GM18517 (cell line): ENCODE measurements around the gene WDR1.

ENCODE experiments used
- ATAC-seq: cut with Tn5 transposase; IDR thresholded peaks from one replicate; pipeline ENCODE4 v1.9.1; 2021; ENCODE audit warnings: mild to moderate bottlenecking, moderate library complexity; ENCODE audit not compliant: unreplicated experiment

The WDR1 gene

DNA sequence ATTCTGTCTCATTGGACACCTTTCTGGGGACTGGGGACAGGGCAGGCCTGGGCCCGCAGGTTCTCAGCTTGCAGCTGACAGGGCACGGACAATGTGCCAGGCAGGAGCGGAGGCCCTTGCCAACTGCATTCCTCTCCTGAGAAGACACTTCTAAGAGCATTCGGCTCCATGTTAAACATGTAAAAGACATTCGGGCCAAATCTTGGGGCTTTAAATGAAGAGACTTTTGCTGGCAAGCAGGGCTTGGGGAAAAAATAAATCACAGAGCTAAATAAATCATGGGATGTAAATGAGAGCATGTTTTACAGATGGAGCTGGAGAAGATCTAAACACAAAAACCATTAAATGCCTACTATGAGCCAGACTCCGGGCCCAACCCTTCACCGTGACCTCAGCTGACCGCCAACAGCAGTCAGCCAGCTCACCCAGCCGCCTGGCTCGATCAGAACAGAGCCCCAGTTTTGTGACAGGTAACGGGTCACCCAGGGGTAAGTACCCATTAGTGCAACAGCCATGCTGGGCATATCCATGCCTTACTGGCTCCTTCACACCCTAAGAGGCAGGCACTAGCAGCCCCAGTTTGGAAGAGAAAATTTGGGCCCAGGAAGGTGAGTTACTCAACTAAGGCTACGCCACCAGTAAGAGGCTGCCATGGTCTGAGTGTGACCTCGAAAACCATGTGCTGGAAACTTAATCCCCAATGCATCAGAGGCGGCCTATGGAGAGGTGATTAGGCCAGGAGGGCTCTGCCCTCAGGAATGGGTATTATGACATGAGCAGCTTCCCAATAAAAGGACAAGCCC is 14.7 kb downstream of the WDR1 start:
- ATAC-seq: no peak

DNA sequence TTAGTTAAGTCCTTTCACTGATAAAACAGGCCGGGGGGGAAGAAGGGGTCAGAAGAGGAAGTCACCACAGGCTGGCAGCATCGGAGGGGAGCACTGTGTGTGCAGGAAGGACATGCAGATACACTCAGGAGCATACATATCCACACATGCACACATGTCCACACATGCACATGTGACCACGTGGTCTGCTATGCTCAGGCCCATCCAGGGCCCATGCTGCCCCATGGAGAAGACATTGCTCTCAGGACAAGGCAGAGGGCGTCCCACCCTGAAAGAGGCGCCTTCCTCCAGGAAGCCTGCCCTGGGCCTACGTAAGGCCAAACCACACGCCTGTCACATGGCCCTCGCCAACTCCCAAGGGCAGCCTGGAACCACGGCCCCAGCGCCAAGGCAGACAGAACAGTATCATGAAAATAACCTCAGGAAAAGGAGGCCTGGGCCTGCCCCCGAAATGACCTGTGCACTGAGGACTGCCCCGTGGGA is 15.8 kb downstream of the WDR1 start:
- no peak for ATAC-seq

DNA sequence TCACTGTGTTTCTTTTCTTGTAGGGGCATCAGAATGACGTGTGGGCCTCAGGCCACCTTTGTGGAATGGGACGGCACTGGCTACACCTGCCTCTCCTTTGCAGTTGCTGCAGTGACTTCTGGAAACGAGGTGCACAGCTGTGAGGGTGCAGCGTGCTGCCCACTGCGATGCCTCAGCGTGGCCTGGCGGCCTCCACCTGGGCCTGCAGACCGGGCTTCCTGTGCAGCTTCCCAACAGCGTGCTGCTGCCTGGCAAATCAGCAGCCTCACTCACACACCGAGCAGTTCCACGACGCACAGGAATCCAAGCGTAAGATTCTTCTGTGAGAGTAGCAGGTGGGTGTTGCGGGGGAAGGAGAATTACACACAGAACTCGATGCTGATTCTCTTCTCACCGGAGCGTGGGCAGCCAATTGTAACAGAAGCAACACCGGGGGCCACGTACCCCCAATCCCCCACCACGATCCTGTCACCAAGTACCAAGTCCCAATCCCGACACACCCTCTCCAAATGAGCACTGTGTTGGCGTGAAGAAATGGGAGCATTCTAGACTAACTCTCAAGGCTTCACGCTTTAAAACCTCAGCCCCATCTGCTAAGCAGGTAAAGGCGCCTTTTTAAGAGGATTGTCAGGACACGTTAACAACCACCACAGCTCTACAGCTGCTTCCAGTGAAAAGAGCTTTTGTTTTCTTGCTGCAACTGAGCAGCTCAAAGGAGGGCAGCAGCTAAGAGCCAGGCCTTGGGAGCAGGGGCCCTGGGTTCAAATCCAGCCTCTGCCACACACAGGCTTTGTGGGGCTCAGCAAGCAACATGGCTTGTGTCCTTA is 16.9 kb downstream of the WDR1 start:
- ATAC-seq: no peak

- no peak for ATAC-seq
Observed at GRCh38 chr4:10098780-10099160, 17.8 kb downstream of the WDR1 start.

- no peak for ATAC-seq
Observed at GRCh38 chr4:10097906-10098779, 18.5 kb downstream of the WDR1 start.

- ATAC-seq: no peak
Observed at GRCh38 chr4:10096978-10097335, 19.6 kb downstream of the WDR1 start.

DNA sequence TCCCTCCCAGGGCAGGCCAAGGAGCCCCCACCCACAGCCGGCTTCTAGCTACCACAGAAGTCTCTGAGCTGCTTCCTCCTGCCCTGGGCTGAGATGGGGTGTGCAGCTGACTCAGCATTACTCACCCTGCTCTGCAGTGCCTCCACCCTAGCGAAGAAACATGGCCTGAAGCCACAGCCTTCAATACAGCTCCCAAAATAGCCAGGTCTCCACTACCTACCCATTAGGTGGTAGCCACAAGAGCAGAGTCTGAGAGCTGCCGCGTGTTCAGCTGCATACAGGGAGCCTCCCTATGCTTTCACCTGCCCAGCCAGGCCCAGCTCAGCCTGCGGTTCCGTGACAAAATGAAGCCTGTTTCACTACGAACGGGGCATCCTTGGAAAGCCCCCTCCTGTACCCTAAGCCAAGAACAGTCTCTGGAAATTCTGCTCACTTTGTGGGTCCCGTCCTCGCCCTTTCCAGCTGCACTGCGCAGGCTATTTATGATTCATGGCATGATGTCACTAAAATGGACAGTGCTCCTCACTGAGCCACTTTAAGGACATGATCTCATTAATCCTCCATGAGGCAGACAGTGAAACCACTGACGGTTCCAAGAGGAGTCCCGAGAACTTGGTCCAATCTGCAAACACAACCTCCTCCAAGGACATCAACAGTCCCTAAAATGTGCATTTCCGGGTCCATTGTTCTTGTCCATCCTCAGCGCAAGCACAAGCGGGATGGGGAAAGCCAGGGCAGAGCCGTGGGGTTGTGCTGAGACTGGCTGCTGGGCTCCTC is 20.2 kb downstream of the WDR1 start:
- ATAC-seq: no peak

GRCh38 chr4:10095296-10095991 is 21.2 kb downstream of the WDR1 start:
- no peak for ATAC-seq

DNA sequence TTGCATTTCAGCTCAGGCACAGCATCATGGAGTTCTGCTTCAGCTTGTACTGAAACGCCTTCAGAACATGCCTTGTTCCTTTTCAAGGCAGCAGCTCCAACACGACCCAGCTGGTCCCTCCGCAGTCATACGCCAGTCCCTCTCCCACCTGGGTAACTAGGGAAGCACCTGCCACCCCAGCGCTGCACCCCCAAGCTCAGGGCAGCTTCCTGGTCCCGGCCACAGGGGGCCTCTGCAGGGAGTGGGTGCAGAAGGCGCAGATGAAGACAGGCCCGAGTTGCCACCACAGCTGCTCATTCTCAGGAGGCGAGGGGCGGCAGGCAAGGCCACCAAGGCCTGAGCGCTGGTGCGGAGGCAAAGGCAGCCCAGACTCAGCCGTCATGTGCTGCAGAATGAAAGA is 21.8 kb downstream of the WDR1 start:
- no peak for ATAC-seq

DNA sequence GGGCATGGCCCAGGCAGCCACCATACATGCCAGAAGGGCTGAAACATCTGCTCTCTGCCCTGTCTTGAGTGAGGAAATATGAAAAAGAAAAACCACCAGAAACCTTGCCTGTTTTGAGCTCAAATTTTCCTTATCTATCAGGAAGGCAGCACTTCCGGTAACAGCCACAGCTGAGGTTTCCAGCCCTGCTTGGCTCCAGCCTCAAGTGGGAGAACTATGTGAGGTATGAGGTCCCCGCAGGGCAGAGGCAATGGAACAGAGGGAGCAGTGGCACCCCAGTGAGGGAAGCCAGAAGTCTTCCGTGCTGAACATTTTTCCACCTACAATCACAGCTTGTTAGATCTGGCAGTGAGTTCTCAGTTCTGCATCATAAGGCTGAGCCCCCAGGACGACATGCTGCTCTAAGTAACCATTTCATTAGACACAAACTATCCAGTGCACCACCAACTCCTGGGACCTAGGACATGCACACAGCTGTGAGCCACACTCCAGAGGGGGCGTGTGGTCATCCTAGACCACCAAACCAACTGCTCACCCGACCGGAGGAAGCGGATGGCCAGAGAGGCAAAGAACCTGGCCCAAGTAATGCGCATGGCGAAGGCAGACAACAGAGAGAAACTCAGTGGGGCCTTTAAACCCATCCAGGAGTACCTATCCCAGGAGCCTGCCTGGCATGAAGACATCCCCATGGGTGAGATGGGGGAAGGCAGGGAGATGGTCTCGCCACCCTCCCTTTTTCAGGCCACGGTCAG is 22.6 kb downstream of the WDR1 start:
- ATAC-seq: no peak

GRCh38 chr4:10093271-10093621 is 23.4 kb downstream of the WDR1 start:
- ATAC-seq: no peak

- no peak for ATAC-seq
Observed at GRCh38 chr4:10092481-10093270, 23.9 kb downstream of the WDR1 start.

DNA sequence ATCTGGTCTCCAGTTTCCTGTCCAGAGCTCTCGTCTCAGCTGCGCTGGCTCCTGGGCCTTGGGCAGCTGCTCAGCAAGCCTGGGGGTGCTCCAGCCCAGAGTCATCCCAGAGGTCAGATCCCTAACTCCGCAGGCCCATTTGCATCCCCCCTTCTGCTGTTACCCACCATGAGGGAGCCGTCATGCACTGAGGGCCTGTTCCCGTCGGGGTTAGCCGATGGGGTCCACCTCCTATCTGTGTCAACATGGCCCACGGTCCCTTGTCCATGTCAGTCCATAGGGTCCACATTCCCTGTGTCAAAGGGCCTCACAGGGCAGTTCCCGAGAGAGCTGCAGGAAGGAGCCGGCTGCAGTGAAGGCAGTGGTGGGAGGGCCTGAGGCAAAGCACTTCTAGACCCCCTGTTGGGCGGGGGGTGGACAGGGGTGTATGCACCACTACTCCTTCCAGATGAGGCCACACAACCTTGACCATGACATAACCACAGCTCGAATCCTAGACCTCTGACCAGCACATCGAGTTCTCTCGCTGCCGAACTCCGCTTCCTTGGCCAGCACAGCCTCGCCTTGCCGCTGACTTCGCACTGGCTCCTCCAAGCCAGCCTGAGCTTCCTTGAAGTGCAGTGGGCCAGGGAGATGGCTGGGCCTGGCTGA is 24.9 kb downstream of the WDR1 start:
- ATAC-seq: no peak

DNA sequence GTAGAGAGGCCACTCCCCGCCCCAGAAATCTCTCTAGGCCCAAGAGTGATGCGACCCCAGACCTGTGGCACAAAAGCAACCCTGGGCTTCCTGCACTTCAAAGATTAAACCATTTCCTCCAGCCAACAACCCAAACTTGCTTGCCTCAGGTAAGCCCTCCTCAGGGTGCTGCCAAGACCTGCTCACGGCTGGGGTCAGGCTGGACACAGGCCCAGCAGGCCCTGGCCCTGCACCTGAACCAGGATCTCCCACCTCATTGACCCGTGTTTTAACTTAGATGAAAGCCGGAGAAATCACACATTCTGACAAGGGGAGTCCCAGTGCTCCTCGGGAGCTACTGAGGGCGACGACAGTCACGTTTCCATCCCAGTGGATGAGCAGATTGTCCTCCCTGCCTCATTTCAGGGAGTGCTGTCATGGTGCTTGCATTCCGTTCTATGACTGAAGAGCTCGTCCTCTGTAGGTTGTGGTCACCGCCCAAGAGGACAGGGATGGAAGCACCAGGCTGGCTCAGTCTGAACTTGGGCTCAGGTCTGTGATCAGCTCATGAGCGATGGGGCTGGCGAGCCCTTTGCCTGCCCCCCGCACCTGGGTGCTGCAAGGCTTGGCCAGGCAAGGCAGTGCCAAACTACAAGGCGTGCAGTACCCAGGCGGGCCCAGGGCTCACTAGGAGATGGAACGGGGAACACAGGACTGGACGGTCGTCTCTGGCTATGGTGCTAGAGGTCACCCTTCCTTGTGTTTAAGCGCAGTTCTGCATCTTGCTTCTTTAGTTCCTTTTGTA is 25.9 kb downstream of the WDR1 start:
- no peak for ATAC-seq

- ATAC-seq: no peak
Observed at GRCh38 chr4:10089346-10089745, 27.3 kb downstream of the WDR1 start.

- ATAC-seq: no peak
Observed at GRCh38 chr4:10088135-10089010, 28.2 kb downstream of the WDR1 start.
